OCI-M2 (cell line): ENCODE results near the gene STX18.

Source experiments
- DNase-seq: peaks from one replicate; lab custom pipeline; 2025; ENCODE audit not compliant: unreplicated experiment; lab: John Stamatoyannopoulos, UW

Gene STX18

DNA sequence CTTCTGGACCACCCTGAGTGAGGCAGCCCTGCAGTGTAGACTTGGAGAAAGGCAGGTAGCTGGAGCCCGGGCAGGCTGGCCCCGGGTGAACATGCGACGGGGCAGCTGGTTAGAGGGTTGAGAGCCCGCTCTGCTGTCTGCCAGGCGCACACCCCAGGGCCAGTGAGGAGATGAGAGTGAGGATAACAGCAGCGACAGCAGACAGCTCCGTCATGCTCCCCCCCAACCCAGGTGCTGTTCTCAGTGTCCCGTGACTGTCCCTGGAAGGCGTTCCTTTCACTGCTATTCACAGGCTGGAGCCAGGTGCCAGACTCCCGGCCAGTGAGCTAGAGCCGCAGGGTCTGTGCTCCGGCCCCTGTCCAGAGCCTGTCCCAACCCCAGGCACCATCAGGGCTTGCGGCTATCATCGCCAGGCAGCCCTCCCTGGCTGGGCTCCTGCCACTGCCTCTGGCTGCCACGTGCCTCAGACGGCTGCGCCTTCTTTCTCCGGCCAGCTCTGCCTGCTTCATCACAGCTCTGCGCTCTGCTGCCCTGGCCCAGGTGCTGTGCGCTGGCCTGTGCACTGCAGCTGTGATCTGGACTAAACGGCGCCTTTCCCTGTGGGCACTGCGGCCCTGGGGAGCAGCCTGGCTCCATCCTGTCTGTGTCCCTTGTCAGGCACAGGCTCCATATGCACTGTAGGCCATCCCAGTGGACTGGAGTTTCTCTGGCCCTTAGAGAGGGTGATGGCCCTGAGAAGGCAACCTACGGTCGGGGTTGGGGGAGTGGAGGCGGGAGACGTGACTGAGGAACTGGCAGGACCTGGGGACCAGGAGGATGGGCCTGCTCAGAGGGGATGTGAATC, 135.2 kb downstream of the STX18 start:
- no peak for DNase-seq

DNA sequence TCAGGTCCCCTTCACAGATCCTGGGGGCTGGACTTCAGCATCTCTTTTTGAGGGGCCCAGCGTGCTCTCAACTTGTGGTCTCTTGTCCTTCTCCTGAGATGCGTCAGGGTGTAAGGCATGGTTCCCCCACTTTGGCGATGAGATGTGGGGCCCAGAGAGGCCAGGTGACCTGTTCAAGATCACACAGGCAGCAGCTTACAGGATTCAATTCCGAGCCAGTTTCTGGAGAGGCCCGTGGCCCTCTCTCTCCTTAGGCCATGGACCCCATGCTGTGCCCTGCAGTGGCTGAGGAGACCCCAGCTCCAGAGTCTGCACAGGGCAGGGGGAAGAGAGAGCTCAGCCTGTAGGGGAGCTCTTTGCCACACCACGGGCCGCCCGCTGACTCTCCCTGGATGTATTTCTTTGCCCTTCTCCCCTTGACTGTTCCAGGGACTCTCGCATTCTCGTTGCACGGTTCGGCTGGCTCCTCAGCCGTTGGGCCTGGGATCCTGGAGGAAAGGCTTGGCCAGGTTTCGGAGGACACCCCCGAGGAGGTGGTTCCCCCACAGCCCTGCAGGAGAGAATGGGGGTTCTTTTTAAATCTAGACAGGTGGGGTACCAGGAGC, 136.4 kb downstream of the STX18 start:
- DNase-seq = no peak

DNA sequence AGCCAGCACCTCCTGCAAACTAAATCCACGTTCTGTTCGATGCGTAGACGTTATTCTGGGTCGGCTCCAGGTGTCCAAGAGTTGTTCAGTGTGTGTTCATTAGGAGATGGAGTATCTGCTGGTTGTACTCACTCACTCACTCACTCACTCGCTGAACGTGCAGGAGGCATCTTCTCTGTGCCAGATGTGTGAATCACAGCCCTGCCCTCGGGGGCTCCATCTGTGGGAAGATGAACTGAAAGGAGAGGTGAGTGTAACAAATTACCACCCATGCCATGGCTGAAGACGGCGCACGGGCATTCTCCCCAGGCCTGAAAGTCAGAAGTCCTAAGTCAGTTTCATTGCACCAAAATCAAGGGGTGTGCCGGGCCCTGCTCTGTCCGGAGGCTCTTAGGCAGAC, 138.9 kb downstream of the STX18 start:
- no peak for DNase-seq

DNA sequence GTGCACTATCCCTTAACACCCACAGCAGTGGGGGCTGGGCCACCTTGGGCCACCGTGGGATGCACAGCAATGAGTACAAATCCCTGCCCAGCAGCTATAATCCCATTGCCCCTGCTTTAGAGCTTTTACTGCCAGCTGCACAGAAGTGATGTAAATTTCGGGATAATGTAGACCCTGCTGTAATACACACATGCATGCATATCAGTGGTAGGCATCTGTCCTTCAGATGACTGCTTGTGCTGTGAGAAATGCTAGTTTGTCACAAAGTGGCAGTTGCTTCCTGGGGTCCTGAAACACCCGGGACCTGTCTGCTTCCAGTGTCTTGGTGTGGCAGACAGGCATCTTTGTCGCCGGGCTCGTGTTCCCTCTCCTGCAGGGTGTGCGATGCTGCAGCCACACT, 140.8 kb downstream of the STX18 start:
- DNase-seq = no peak

DNA sequence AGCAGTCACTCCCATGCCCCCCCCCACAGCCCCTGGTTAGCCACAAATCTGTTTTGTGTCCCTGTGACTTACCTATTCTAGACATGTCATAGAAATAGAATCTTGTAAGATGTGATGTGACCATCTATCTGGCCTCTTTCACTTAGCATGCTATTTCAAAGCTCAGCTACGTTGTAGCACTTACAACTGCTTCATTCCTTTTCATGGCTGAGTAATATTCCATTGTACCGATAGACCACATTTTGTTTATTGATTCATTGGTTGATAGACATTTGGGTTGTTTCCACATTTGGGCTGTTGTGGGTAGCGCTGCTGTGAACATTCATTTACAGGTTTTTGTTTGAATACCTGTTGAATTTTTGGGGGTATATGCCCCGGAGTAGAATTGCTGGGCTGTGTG, 143.4 kb downstream of the STX18 start:
- no peak for DNase-seq

DNA sequence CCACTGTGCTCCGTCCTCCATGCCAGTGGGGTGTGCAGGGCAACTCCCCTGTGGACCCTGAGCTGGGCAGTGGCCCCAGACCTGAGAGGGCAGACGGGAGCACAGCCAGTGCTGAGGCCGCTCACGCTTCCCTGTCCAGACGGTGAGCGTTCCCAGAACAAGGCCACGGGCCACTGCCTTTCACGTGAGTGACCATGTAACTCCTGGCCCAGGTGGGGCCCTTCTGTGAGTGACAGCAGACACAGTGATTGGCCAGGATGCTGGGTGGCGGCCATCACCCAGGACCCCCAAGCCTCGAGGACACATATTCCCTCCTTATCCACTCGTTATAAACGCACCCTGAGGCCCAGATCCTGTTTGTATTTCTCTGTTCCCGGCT, 144.4 kb downstream of the STX18 start:
- DNase-seq = no peak

DNA sequence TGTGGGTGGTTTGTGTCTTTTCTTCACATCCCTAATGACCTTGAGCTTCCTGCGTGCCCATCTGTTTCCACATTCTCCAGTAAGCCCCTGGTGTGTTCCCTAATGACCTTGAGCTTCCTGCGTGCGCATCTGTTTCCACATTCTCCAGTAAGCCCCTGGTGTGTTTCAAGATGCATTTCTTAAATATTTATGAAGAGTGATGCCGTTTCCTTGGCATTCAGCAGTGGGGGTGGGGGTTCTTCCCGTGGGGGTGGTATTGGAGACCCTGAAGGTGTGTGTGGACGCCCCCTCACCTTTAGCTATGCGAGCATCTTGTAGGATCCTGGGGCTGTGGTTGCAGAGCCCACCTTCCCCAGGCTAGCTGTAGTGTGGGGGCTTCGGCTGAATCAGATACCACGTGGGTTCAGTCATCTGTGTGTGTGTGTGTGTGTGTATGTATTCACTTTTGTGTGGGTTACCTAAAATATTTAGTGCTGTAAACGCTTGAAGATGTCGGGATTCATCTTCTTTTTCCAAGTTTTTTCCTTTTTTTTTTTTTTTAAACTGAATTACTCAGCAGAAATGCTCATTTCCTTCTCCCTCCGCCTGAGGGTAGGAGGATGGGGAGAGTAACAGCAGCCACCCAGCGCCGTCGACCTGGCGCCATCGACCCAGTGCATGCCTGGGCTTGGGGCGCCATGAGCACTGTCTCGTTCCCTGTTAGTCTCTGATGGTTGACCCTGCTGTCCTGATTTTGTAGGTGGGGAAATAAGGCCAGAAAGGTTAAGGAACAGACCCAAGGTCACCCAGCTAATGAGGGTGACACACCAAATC, 145.0 kb downstream of the STX18 start:
- no peak for DNase-seq

DNA sequence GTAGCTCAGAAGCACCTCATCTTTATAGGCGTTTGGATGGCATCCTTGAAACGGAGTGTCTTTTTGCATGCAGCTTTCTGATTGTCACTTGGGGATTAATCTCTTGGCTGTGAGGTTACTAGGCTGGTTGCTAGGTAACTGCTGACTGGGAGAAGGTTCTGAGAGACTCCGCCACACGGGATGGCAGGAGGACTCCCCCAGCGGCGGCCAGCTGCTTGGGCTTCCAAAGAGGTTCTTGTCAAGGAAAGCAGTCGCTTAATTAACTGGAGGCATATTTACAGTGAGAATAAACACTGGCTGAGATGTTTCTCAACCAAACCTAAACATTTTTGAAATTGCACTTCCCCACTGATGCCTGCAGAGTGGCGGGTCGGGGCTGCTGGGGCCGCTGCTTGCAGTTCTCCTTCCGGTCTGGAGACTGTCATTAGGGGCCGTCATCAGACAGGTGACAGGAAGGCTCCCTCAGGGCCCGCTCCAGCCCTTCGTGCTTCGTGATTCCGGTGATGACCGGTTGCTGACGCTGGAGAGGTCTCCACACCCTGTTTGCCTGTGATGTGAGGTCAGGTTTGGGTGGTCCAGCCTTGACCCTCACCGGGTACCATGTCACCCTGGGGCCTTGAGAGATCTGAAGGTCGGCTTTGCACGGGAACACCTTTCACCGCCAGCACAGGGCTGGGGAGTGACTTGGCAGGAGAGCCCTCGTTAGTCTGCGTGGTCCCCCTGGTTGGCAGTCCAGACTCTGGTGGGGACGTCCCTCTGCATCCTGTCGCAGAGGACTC, 145.8 kb downstream of the STX18 start:
- no peak for DNase-seq

DNA sequence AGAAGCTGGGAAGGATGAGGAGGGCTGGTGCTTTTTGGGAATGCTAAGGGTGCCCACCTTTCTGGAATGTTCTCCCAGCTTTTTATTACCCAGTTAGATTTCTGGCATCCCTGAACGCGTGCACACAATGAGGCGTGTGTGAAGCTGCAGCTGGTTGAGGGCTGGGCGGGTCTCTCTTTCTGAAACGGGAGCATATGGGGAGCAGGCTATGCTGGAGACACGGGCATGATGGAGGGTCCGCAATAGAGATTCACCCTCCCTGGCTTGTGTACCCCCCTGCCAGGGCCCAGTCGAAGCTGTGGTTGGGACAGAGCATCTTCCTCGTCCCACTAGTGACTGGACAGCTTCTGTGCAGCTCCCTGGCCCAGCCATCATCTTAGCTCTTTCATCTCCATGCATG, 146.5 kb downstream of the STX18 start:
- no peak for DNase-seq

DNA sequence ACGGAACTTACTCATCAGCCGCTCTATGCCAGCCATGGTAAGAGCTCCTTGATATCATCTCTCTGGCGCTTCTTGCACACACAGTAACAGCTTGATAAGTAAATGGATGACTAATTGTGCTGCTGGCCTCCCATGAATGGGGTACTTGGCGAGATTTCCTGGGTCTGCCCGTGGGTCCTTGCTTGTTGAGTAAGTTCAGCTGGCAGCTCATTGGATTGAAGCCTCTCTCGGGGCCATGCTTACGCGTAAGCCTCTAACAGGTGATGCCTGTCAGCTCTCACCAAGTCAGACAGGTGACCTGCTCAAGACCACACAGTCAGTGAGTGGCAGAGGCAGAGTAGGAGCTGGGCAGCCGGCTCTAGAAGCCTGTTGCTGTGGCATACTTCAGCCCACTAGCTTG, 147.2 kb downstream of the STX18 start:
- DNase-seq = no peak

DNA sequence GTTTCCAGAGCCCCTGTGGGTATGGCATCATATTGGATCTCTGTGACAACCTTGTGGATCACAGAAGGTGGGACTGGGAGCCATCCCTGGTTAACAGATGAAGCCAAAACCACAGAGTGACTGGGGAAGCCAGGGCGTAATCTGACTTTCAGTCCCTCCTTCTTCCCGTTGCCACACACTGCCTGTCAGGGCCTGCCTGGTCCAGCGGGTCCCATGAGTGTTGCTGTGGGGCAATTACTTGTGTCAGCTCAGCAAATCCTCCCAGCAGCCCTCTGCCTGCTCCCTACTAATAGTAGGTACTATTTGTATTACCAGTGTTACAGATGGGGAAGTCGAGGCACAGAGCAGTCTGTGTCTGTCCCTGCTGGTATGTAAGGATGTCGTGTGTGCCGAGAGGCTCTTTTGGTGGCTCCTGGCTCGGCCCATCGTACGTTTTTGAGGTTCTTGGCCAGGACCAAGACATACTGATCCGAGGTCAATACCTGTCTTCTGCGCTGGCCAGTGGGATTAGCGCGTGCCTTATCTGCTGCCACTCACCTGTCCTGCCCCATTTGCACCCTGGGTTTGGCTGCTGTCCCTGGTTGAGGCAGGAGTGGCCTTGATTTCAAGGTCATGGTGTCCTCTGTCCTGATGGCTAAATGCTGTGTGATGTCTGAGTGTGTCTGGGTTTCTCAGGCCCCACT, 149.2 kb downstream of the STX18 start:
- no peak for DNase-seq

DNA sequence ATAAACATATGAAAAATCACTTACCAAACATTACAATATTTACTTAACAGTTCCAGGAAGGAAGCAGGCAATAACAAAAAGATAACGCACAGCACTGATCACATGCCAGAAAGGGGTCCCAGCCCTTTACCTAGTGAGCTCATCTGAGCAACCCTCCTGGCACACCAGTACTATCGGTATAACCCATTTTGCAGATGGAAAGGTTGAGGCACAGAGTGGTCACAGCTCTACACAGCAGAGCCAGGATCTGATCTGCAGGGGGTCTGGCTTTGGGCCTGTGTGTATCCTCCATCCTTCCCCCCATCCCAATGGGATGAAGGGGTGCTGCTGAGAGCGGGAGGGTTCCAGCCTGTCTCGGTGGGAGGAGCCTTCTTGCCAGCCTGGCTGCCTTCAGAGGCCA, 150.0 kb downstream of the STX18 start:
- DNase-seq = no peak

DNA sequence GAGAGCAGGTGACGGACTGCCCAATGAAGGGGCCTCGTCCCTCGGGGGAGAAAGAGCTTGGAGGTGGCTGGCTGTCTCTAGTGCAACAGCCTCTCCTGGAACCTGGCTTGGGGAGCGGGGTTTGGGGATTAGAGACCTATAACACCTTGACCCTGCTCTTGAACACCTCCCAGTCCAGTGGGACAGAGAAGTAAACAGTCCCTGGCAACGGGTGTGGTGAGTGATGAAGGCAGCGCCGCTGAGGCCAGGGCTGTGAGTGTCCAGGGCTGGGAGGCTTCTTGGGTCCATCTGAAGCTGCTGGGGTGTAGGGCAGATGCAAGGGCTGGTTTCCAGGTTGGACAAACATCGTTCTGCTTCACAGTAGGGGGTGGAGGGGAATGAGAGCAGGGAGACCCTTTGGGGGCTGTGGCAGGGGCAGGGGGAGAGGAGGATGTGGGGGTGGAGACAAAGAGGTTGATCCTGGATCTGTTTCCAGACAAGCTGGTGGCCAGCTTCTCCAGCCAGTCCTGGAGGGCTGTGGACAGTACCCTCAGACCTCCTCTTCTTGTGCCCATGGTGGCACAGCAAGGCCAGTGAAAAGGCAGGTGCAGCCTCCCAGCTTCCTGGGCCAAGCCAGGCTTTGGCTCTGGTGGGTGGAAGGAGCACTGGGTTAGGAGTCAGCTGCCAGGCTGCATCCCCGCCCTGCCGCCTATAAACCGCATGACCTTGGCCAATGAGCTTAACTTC, 151.2 kb downstream of the STX18 start:
- no peak for DNase-seq

DNA sequence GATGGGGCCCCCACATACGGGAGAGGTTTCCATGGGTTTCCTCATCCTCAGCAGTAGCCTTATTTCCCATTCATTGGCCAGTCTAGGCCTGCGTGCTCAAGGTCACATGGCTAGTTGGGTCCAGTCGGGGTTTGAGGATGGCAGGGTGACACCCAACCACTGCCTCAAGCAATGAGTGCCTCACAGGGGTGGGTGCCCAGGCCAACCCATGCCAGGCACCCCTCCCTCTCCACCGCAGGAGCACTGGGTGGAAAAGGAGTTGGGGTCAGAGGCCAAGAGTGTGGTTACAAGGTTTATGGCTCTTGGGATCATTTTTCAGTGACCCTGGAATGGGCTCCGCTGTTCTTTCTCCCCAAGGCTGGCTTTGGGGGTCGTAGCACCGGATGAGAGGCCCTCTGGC, 151.8 kb downstream of the STX18 start:
- DNase-seq = no peak

DNA sequence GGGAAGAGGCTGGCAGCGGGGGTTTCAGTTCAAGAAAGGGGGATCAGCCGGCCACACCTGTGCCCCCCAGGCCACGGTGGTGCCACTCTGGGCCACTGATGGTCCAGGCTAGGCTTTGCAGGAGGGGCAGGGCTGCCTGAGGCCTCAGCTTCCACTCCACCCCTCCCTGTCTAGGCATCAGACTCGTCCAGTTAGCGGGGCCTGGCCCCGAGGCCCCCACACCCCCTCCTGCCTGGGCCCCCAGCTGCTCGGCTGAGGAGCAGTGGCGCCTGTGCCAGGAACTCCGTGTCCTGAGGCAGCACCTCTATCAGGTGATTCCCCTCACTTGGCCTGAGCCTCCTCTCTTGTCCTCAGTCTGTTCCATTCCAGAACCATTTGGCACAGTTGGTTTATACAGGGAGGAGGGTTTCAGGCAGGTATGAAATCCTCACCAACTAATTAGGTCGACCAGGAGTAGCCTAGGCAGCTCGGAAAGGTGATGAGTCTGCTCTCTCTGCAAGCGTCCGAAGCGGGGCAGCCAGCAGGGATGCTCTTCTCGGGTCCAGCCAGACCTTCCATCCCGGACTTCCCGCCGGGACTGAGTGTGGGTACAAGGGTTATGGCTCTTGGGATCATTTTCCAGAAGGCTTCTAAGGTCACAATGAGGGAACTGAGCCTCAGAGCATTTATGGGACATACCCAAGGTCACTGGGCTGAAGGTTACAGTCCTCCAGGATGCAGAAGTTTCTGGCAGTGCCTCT, 152.8 kb downstream of the STX18 start:
- DNase-seq = no peak

DNA sequence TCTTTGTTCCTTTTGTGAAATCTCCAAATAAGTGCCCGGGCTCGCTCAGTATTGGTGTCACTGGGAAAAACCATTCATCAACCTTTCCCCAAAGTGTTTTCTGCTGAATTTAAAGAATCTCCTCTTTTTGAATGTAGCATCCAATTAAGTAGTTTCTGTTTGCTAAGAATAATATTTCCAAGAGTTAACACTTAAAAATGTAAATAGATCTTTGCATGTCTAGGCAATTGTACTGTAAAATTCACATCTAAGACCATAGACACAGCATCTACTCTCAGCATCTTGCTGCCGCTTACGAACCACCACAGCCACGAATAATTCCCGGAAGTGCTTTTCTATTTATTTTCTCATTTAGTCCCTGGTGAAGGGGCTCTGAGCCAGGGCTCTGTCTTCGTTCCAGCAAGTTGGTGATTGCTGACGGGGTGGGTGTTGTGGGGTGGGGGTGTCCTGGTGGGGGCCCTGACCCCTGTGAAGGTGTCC, 153.5 kb downstream of the STX18 start:
- no peak for DNase-seq

DNA sequence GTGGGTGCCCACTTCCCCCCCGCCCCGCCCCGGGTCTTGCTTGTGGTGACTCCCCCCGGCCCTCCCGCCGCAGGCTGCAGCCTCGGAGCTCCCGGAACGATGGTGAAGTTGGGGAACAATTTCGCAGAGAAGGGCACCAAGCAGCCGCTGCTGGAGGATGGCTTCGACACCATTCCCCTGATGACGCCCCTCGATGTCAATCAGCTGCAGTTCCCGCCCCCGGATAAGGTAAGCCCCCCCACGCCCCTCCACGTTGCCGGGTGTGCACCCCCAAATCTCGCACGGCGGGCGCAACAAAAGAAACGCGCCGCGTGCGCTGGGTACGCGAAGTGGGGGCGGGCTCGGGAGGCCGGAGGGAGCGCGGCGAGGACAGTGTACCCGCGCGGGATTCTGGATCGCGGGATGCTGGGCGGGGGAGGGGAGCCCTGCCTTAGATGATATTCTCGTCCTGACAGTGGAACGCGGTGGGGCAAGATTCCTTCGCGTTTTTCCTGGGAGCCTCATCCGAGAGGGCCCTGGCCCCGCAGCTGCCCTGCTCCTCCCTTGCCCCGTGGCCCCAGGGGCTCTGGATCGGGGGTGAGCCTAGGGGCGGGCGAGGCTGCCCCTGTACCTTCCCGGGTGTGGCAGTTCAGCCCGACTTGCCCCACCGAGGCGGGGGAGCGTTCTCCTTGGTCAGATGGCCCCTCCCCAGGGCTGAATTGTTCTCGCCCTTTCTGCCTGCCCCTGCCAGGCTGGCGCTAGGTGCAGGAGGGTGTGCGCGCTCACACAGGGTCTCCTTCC, 154.1 kb downstream of the STX18 start:
- DNase-seq = no peak

DNA sequence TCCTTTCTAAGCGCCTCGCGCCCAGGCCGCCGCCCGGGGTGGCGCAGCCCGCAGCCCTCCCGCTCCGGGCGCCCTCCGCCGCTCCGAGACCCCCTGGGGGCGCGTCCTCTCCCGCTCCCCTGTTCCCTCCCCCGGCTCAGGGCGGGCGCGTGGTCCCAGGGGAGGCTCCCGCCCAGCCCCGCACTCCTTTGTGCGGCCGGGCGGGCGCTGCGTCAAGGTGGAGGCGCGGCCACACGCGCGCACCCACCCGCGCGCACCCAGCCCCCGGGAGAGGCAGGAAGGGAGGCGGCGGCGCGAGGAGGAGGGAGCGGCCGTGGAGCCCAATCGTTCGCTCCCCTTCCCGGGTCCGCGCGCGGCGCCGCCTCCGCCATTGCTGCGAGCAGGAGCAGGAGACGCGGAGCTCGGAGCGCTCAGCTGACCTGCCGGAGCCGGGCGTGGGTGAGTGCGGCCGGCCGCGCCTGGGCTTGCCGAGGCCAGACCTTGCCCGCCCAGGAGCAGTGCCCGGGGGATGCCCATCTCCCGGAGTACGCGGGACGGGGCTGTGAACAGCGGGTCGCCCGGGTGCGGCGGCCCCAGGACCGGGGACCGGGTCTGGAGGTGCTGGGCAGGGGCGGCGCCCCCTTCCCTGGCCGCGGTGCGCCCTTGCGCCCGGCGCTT, 155.0 kb downstream of the STX18 start, which contains the start of gene NSG1:
Gene NSG1, plus strand, starts transcription at position 367 of the 657 bp plus-strand sequence. CDS start 528 bp downstream, outside the sequence.
- DNase-seq = no peak
